Activated naive CD4-positive, alpha-beta T cell treated with anti-CD3 and anti-CD28 coated beads for 36 hours (primary cell): ENCODE measurements around the gene TSHZ3. TPM values are rescaled to one million over a fixed set of nuclear protein-coding genes. Genes with fewer than 3 reads are reported as not detected.

ENCODE experiments used
- CTCF ChIA-PET: fragments of 350-600 bp; sonication (Branson Sonifier 250); formaldehyde crosslinking; loops from one replicate; lab custom pipeline; 2021; ENCODE audit warnings: antibody characterized with exemption; lab: Charles Lee
- DNase-seq: peaks from one replicate; pipeline ENCODE4 v3.0.0-alpha.2; 2020
- H3K27ac Mint-ChIP-seq: one replicate; pipeline ENCODE4 v1.8.0; 2021; ENCODE audit warnings: mild to moderate bottlenecking, mixed read lengths
- H3K27me3 Mint-ChIP-seq: one replicate; pipeline ENCODE4 v1.8.0; 2021; ENCODE audit warnings: low read depth, mixed read lengths
- H3K36me3 Mint-ChIP-seq: one replicate; pipeline ENCODE4 v1.8.0; 2021; ENCODE audit warnings: low read depth, mixed read lengths
- H3K4me1 Mint-ChIP-seq: one replicate; pipeline ENCODE4 v1.8.0; 2021; ENCODE audit warnings: low read depth, mixed read lengths
- H3K4me3 Mint-ChIP-seq: one replicate; pipeline ENCODE4 v1.8.0; 2021; ENCODE audit warnings: mild to moderate bottlenecking, moderate library complexity, mixed read lengths
- H3K9me3 Mint-ChIP-seq: one replicate; pipeline ENCODE4 v1.8.0; 2021; ENCODE audit warnings: mixed read lengths
- intact Hi-C: fragments of 100-400 bp; cut with micrococcal nuclease; formaldehyde crosslinking; loops from one replicate; pipeline ENCODE4 v1.15.1; 2023
- total RNA-seq, 2 experiments: library from RNA; stranded (reverse); gene quantifications; one replicate each; pipeline ENCODE4 v1.2.3, GENCODE V29; 2021

The TSHZ3 gene
- total RNA-seq, 2 experiments from 2014 or later, result 1.6 to 2.0 TPM

DNA sequence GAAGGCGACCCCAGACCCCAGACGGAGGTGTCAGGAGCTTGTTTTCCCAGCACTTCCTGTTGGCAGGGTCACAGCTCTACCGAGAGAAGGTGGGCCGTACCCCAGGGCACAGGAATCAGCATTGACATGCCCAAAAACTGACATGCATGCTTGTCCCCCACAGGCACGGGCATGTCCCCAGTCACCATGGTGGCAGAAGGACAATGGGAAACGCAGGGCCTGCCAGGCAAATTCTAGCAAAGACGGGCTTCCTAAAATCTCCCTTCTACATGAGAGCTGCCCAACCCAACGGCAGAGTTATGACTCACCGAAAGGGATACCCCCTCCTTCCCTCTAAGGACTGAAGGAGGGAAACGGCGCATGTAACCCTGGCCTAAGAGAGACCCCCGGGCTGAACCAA, 18.5 kb downstream of the TSHZ3 start:
- CTCF ChIA-PET, result no interaction called here
- no peaks in the 10 kb centered on the region for H3K4me1 Mint-ChIP-seq
- no peaks in the 10 kb centered on the region for H3K9me3 Mint-ChIP-seq
- H3K27me3 Mint-ChIP-seq, result no peaks in the 10 kb centered on the region
- H3K27ac Mint-ChIP-seq, result no peak overlapping the region
- H3K36me3 Mint-ChIP-seq, result no peaks in the 10 kb centered on the region
- no peak overlapping the region for H3K4me3 Mint-ChIP-seq
- intact Hi-C loops, result no loop called here
- DNase-seq, result no peak

DNA sequence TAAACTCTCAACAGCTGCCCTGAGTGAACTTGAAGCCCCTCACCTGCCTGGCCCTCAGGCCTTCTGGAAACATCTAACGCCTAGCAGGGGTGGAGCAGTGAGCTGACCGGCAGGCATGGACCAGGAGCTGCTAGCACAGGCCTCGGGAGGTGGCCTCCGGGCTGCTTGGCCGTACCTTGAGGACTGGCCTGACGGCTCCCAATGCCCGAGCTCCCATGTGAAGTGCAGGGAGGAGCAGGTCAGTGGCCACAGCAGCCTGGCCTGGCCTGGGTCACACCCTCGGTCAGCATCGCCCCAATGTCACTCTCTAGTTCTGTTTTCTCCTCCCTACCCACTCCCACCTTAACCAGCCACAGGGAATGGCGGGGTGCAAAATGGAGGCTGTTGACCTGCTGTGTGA, 19.0 kb downstream of the TSHZ3 start:
- intact Hi-C loops, result no loop called here
- CTCF ChIA-PET, result no interaction called here
- no peak overlapping the region for H3K27ac Mint-ChIP-seq
- H3K4me1 Mint-ChIP-seq, result no peaks in the 10 kb centered on the region
- H3K27me3 Mint-ChIP-seq, result no peaks in the 10 kb centered on the region
- DNase-seq, result no peak
- no peaks in the 10 kb centered on the region for H3K9me3 Mint-ChIP-seq
- H3K4me3 Mint-ChIP-seq, result no peak overlapping the region
- H3K36me3 Mint-ChIP-seq, result no peaks in the 10 kb centered on the region

DNA sequence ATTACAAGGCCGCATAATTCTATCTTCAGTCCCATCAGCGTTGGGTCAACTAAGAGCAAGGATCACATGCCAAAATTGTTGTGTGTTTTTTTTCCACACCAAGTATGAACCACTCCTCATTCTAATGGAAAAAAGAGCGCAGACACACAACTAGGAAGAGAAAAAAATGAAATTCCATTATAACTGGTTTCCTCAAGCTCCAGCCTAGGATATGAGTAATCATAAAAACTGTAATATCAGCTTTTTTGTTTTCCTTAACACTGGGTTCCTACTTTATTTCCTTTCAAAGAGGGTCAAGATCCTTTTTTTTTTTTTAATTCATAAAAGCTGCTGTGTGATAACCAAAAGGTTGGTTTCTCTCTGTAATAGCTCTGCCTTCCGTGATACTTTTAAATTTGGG, 19.4 kb downstream of the TSHZ3 start:
- Mint-ChIP-seq H3K27me3 (no peaks in the 10 kb centered on the region), H3K4me3 (no peak overlapping the region), H3K9me3 (no peaks in the 10 kb centered on the region), H3K4me1 (no peaks in the 10 kb centered on the region), H3K27ac (no peak overlapping the region), H3K36me3 (no peaks in the 10 kb centered on the region)
- intact Hi-C loops, result no loop called here
- no peak for DNase-seq
- CTCF ChIA-PET, result interaction anchor here (0.9 kb wide), 1 partner anchor 8 kb away, joined by 6 read pairs; no protein-coding TSS in a partner anchor

DNA sequence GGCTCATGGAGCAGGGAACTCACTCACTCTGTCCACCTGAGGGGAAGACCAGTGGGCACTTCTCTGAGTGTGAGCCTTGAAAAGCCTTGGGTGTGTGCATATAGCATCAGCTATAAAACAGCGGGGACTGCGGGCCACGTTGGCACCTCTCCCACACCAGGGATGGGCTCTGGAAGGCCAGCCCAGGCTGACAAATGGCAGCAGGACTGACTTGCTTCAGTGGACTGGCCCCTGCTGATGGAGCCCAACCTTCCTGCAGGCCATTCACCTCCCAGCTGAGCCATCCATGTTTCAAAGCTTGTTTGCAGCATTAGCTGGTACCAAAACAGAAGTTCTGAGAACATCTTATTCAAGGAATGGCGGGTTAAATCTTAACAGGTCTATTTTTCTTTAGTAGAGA, 21.0 kb downstream of the TSHZ3 start:
- no peak overlapping the region for H3K27ac Mint-ChIP-seq
- CTCF ChIA-PET, result interaction anchor here (1.1 kb wide), 1 partner anchor 10 kb away, joined by 3 read pairs; no protein-coding TSS in a partner anchor
- H3K9me3 Mint-ChIP-seq, result no peaks in the 10 kb centered on the region
- H3K27me3 Mint-ChIP-seq, result no peaks in the 10 kb centered on the region
- intact Hi-C loops, result no loop called here
- H3K4me1 Mint-ChIP-seq, result no peaks in the 10 kb centered on the region
- H3K4me3 Mint-ChIP-seq, result no peak overlapping the region
- H3K36me3 Mint-ChIP-seq, result no peaks in the 10 kb centered on the region
- DNase-seq, result no peak

DNA sequence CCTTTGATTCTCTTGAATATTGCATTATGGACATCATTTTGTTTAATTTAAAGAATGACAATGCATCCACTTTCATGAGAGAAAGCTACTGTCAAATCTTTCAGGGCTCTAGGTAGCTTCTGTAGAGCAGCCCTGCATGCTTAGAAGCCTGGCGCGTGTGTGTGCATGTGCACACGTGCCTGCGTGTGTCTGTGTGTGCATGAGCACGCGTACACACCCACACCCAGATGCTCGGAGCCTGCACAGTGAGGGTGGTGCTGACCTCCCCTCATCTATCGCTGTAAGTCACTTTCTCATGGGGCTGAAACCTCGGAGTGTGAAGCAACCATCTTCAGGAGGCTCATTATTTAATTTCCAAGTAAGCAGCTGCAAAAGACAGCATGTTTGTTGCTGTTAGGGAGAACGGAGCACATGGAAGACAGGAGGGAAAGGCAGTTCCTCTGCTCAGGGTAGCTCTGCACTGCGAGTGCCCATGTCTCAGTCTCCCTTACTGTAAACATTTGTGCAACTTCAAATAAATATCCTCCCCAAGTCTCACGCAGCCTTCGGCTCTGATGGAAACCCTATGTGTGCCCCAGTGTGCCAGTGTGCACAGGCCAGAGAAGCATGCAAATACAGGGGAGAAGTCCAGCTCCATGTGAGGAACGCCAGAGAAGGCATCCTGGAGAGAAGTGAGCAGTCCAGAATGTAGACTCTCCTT, 22.8 kb downstream of the TSHZ3 start:
- CTCF ChIA-PET, result no interaction called here
- Mint-ChIP-seq H3K36me3 (no peaks in the 10 kb centered on the region), H3K27ac (no peak overlapping the region), H3K27me3 (no peaks in the 10 kb centered on the region), H3K4me1 (no peaks in the 10 kb centered on the region), H3K4me3 (no peak overlapping the region), H3K9me3 (no peaks in the 10 kb centered on the region)
- DNase-seq, result no peak
- intact Hi-C loops, result no loop called here

DNA sequence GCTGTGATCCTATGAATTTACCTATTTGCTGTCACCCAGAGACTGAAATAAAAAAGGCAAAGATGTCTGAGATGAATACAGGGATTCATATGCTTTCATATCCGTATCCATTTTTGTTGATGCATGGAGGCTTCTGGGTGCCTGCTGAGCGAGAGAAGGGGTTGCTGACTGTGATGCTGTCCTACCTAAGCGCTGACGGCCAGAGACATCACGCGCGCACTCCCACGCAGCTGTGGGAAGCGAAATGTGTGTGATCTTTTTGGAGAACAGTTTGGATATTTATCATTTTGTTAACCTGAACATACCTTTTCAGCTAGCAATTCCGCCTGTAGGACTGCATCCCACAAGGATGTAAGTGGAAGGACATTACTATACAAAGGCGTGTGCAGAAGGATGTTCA, 23.9 kb downstream of the TSHZ3 start:
- no peaks in the 10 kb centered on the region for H3K9me3 Mint-ChIP-seq
- H3K4me1 Mint-ChIP-seq, result no peaks in the 10 kb centered on the region
- H3K36me3 Mint-ChIP-seq, result no peaks in the 10 kb centered on the region
- intact Hi-C loops, result no loop called here
- no peaks in the 10 kb centered on the region for H3K27me3 Mint-ChIP-seq
- DNase-seq, result no peak
- no peak overlapping the region for H3K27ac Mint-ChIP-seq
- CTCF ChIA-PET, result no interaction called here
- no peak overlapping the region for H3K4me3 Mint-ChIP-seq

DNA sequence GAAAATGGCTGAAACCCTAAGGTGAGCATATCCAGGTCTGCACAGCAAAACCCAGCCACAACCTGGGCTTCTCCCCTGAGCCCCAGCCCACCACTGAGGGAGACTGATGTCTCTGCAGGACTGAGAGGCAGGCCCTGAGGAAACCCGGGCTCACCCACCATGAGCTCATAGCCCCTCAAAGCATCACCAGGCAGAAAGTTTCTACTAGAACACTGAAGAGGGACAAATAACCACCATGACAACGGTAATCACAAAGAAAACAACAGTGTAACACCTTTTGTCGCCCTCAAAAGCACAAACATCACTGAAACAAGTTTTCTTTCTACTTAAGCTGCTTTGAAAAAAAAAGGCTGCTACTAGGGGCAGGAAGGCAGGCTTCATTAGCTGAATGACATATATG, 29.8 kb downstream of the TSHZ3 start:
- H3K27me3 Mint-ChIP-seq, result peaks cover under 1% of the 10 kb centered on the region
- CTCF ChIA-PET, result no interaction called here
- no peak for DNase-seq
- intact Hi-C loops, result no loop called here
- no peaks in the 10 kb centered on the region for H3K4me1 Mint-ChIP-seq
- no peak overlapping the region for H3K27ac Mint-ChIP-seq
- H3K9me3 Mint-ChIP-seq, result no peaks in the 10 kb centered on the region
- H3K4me3 Mint-ChIP-seq, result no peak overlapping the region
- no peaks in the 10 kb centered on the region for H3K36me3 Mint-ChIP-seq

DNA sequence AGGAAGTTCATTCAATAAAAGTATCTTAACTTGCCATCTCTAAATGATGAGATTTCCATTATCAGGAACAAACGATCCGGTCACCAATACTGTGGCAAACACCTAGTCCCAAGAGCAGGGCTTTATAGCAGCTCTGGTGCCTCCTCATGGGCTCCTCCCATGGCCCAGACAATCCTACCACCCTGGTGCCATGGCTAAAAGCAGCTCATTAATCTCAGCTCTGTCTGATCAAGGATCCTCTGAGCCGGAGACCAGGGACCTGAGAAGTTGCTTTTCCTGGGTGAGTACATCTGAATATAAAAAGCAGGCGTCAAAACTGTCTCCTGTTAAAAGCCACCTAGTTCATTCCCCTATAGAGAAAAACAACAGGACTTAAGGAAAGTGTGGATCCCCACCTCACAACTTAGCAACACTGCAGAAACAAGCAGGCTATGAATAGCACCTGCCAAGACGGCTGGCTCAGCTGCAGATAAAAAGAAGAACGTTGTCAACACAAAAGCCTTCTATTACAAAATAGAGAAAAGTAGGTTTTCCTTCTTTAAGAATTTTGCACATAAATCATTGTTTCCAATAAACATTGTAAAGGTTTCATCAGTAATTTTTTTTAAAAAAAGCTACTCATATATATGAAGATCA, 30.3 kb downstream of the TSHZ3 start:
- Mint-ChIP-seq H3K9me3 (no peaks in the 10 kb centered on the region), H3K36me3 (no peaks in the 10 kb centered on the region), H3K4me3 (no peak overlapping the region), H3K27me3 (peaks cover 2% of the 10 kb centered on the region), H3K4me1 (no peaks in the 10 kb centered on the region), H3K27ac (no peak overlapping the region)
- DNase-seq, result no peak
- CTCF ChIA-PET, result no interaction called here
- intact Hi-C loops, result no loop called here

DNA sequence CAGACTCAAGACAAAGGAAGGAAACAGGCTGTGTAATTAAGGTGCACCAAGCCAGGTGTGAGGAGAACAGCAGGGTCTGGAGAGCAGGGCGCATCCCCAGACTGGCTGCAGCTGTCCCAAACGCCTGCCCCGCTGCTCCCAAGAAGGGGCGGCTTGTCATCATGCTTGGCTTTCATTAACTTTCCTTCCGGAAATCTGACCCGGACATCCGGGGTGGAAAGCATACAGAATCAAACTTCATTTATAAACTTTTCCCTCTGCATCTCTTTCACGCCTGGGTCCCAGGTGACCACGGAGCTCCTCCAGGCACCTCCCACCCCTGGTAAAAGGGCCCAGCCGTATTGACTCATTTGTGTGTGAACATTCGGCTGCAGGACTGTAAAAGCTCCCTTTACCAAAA, 31.7 kb downstream of the TSHZ3 start:
- no peaks in the 10 kb centered on the region for H3K36me3 Mint-ChIP-seq
- CTCF ChIA-PET, result no interaction called here
- no peak overlapping the region for H3K4me3 Mint-ChIP-seq
- H3K4me1 Mint-ChIP-seq, result no peaks in the 10 kb centered on the region
- no peak for DNase-seq
- H3K9me3 Mint-ChIP-seq, result no peaks in the 10 kb centered on the region
- intact Hi-C loops, result no loop called here
- H3K27me3 Mint-ChIP-seq, result peaks cover 2% of the 10 kb centered on the region
- H3K27ac Mint-ChIP-seq, result no peak overlapping the region

DNA sequence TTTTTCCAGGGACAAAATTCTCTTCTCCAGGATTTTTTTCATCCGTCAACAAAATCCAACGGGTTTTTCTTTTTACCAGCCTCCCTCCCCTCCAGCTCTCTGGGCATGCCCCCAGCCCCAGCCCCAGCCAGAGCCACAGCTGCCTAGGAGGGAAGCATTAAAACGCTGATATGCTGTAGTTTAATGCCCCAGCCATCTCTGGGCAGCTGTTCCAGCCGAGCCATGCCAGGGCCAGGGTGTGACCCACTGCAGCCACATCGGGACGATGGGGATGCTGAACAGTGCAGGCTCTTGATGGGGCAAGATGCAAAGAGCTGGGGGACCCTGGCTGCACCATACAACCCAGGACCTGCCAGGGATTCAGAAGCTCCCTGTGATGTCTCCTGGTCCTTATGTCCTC, 32.1 kb downstream of the TSHZ3 start:
- Mint-ChIP-seq H3K27me3 (peaks cover 2% of the 10 kb centered on the region), H3K9me3 (no peaks in the 10 kb centered on the region), H3K36me3 (no peaks in the 10 kb centered on the region), H3K4me1 (peaks cover under 1% of the 10 kb centered on the region), H3K4me3 (no peak overlapping the region), H3K27ac (no peak overlapping the region)
- no peak for DNase-seq
- CTCF ChIA-PET, result no interaction called here
- intact Hi-C loops, result no loop called here

DNA sequence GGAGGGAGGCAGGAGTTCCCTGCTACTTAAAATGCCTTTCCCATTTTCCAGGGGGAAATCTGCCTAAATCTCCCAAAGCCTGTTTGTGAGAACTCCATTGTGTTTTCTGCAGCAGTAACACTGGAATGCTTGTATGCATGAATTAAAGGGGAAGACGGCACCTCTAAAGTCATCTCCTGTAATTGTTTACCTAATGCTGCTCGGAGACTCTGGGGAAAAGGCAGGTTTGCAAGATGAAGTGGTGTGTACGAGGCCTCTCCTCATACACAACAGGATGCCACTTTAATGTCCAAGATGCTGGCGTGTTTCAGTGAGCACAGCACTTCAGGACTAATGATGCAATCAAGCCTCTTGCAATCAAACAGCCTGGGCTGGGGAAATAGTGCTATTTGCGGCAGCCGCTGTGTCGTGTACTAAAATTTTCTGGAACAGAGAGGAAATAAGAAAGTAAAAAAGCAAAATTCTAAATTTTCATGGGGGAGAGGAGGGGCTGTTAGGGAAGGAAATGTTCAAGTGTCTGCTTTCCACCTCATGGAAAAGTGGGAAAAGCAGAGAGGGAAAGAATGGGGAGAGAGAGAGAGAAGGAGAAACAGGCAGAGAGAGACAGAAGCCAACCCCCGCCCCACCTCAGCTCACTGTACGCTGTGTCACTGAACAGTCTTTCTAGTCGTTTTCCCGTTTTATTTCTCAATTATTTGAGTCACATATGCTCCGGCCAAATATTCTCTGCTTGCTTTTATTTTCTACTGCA, 32.9 kb downstream of the TSHZ3 start:
- CTCF ChIA-PET, result no interaction called here
- Mint-ChIP-seq H3K4me1 (peaks cover 5% of the 10 kb centered on the region), H3K4me3 (no peak overlapping the region), H3K9me3 (no peaks in the 10 kb centered on the region), H3K36me3 (no peaks in the 10 kb centered on the region), H3K27ac (no peak overlapping the region), H3K27me3 (peaks cover 2% of the 10 kb centered on the region)
- intact Hi-C loops, result no loop called here
- no peak for DNase-seq

DNA sequence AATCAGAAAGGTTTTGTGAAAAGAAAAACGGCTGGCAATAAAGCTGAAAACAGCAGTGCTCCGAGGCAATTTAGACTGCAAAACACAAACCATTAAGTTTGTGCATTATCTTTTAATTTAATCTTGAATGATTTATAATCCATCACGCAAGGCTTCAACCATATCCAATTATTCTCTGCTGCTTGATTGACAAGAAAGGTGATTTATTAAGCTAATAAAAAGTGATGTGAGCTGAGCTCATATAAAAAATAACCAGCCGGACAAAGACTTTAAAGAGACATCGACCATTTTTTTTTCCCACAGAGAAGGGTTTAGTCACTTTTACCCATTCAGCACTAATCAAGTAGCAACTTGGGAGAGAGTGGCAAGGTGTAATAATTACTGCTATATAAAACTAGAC, 33.6 kb downstream of the TSHZ3 start:
- peaks cover 9% of the 10 kb centered on the region for H3K4me1 Mint-ChIP-seq

More for the DNA sequence above, 33.6 kb downstream of the TSHZ3 start:
- no peaks in the 10 kb centered on the region for H3K36me3 Mint-ChIP-seq
- no peaks in the 10 kb centered on the region for H3K9me3 Mint-ChIP-seq
- H3K27ac Mint-ChIP-seq, result no peak overlapping the region
- H3K4me3 Mint-ChIP-seq, result no peak overlapping the region
- CTCF ChIA-PET, result interaction anchor here (0.6 kb wide), 1 partner anchor 129 kb away, joined by 3 read pairs; no protein-coding TSS in a partner anchor
- peaks cover 2% of the 10 kb centered on the region for H3K27me3 Mint-ChIP-seq
- intact Hi-C loops, result no loop called here
- DNase-seq, result no peak
